Trophoblast cell (in vitro differentiated cells and primary cell): Measurements from ENCODE around the gene CALR.
A peak's percentile ranks its signal among the peaks of the same experiment; 100 is the strongest.
"Not testable (repeated sequence)": the region's sequence is repeated elsewhere in the genome, so short reads cannot be mapped to it uniquely, and the experiment has no call there.

ENCODE experiments used
- DNase-seq, 2 donors: peaks; one replicate each; pipeline ENCODE4 v3.0.0-alpha.2; 2016
- H2AFZ ChIP-seq: 2 replicates; pipeline ENCODE4 v1.6.1; 2013; ENCODE audit warnings: low read length, moderate library complexity, mild to moderate bottlenecking; ENCODE audit not compliant: insufficient read depth, poor library complexity
- H2AK5ac ChIP-seq: 2 replicates; pipeline ENCODE4 v1.6.1; 2013; ENCODE audit warnings: mild to moderate bottlenecking, low read length
- H2BK120ac ChIP-seq: 2 replicates; pipeline ENCODE4 v1.6.1; 2013; ENCODE audit warnings: low read length, mild to moderate bottlenecking, moderate library complexity; ENCODE audit not compliant: insufficient read depth, poor library complexity
- H2BK12ac ChIP-seq: 2 replicates; pipeline ENCODE4 v1.6.1; 2013; ENCODE audit warnings: mild to moderate bottlenecking, low read length, moderate library complexity
- H2BK5ac ChIP-seq: 2 replicates; pipeline ENCODE4 v1.6.1; 2013; ENCODE audit warnings: low read length, low read depth, moderate library complexity, mild to moderate bottlenecking; ENCODE audit not compliant: poor library complexity
- H3K14ac ChIP-seq: 2 replicates; pipeline ENCODE4 v1.6.1; 2013; ENCODE audit warnings: mild to moderate bottlenecking, low read length
- H3K18ac ChIP-seq: 2 replicates; pipeline ENCODE4 v1.6.1; 2013; ENCODE audit warnings: mild to moderate bottlenecking, low read length
- H3K23ac ChIP-seq: 2 replicates; pipeline ENCODE4 v1.6.1; 2013; ENCODE audit warnings: low read length
- H3K27ac ChIP-seq: 2 replicates; pipeline ENCODE4 v1.5.1; 2013; ENCODE audit warnings: low read depth, mild to moderate bottlenecking, inconsistent platforms, low read length, moderate library complexity
- H3K27me3 ChIP-seq: 2 replicates; pipeline ENCODE4 v1.6.1; 2013; ENCODE audit warnings: inconsistent platforms, mild to moderate bottlenecking, low read length, moderate library complexity; ENCODE audit not compliant: insufficient read depth
- H3K36me3 ChIP-seq, 2 experiments: 1 replicate in 1 of 2; 2 replicates in 1 of 2; pipeline ENCODE4 v1.6.1; 2013; ENCODE audit warnings: low read length in 2 of 2, mild to moderate bottlenecking in 2 of 2, moderate library complexity in 1 of 2; ENCODE audit not compliant: insufficient read depth in 2 of 2, control insufficient read depth in 1 of 2
- H3K4ac ChIP-seq: 2 replicates; pipeline ENCODE4 v1.6.1; 2013; ENCODE audit warnings: low read depth, mild to moderate bottlenecking, low read length, moderate library complexity
- H3K4me1 ChIP-seq, 2 experiments: 1 replicate in 1 of 2; 2 replicates in 1 of 2; pipeline ENCODE4 v1.6.1; 2013; ENCODE audit warnings: low read length in 2 of 2, mild to moderate bottlenecking in 2 of 2, moderate library complexity in 1 of 2; ENCODE audit not compliant: insufficient read depth in 2 of 2, control insufficient read depth in 1 of 2
- H3K4me2 ChIP-seq: 2 replicates; pipeline ENCODE4 v1.6.1; 2013; ENCODE audit warnings: inconsistent platforms, mild to moderate bottlenecking, low read length, moderate library complexity
- H3K4me3 ChIP-seq: 2 replicates; pipeline ENCODE4 v1.5.1; 2013; ENCODE audit warnings: mild to moderate bottlenecking, low read depth, low read length, inconsistent platforms
- H3K79me1 ChIP-seq: one replicate; pipeline ENCODE4 v1.6.1; 2013; ENCODE audit warnings: low read length
- H3K79me2 ChIP-seq: 2 replicates; pipeline ENCODE4 v1.6.1; 2013; ENCODE audit warnings: low read length, mild to moderate bottlenecking; ENCODE audit not compliant: control insufficient read depth, insufficient read depth, poor library complexity
- H3K9ac ChIP-seq: 2 replicates; pipeline ENCODE4 v1.6.1; 2013; ENCODE audit warnings: mild to moderate bottlenecking, low read length
- H3K9me3 ChIP-seq: 2 replicates; pipeline ENCODE4 v1.6.1; 2013; ENCODE audit warnings: low read depth, mild to moderate bottlenecking, control low read depth, inconsistent platforms, low read length; ENCODE audit not compliant: insufficient read depth
- H4K12ac ChIP-seq: 2 replicates; pipeline ENCODE4 v1.6.1; 2013; ENCODE audit warnings: low read depth, mild to moderate bottlenecking, low read length, moderate library complexity
- H4K8ac ChIP-seq: 2 replicates; pipeline ENCODE4 v1.6.1; 2013; ENCODE audit warnings: low read depth, mild to moderate bottlenecking, low read length, moderate library complexity
- H4K91ac ChIP-seq: one replicate; pipeline ENCODE4 v1.6.1; 2013; ENCODE audit warnings: low read depth, mild to moderate bottlenecking, low read length, moderate library complexity
- WGBS: extraction: QIAGEN DNeasy Blood & Tissue Kit; methylation state at CpG from one replicate; pipeline ENCODE4 v1.1.7; 2013; ENCODE audit warnings: missing lambda C conversion rate; ENCODE audit not compliant: insufficient read length, insufficient coverage; ENCODE audit errors: extremely low coverage; 5-methylcytosine and 5-hydroxymethylcytosine counted together

CALR gene

DNA sequence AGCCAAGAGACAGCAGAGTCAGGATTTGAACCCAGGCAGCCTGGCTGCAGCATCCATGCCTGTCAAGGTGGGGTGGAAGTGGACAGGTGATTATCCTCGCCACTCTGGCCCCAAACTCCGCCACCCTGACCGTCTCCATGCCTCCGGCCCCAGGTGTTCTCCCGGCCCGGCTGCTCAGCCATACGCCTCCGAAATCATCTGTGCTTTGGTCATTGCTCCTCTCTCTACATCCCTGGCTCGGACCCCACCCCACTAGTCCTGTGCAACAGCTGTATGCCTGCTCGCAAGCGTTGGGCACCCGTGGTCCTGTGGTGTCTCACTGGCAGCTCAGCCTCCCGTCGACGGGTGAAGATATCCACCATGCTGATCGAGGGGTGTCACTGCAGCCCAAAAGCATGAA, 34.8 kb downstream of the CALR start:
- H3K79me2 ChIP-seq = no peaks in the 10 kb centered on the region
- no peak overlapping the region for H3K18ac ChIP-seq
- H3K4me3 ChIP-seq = peak overlapping the region; percentile 44
- H3K23ac ChIP-seq = no peak overlapping the region
- H3K4ac ChIP-seq = no peak overlapping the region
- no peak overlapping the region for H2BK12ac ChIP-seq
- H4K8ac ChIP-seq = no peak overlapping the region
- H3K14ac ChIP-seq = no peak overlapping the region
- no peaks in the 10 kb centered on the region for H3K79me1 ChIP-seq
- H2BK5ac ChIP-seq = no peak overlapping the region
- H4K91ac ChIP-seq = no peak overlapping the region
- DNase-seq = no peak
- no peaks in the 10 kb centered on the region for H3K36me3 ChIP-seq
- no peaks in the 10 kb centered on the region for H3K4me1 ChIP-seq
- H3K27me3 ChIP-seq = peaks cover 2% of the 10 kb centered on the region
- no peak overlapping the region for H2AK5ac ChIP-seq
- H2BK120ac ChIP-seq = no peak overlapping the region
- H4K12ac ChIP-seq = no peak overlapping the region
- WGBS = no CpG with 5 or more reads among the region's 16 CpGs
- peak overlapping the region; percentile 22 for H3K9ac ChIP-seq
- peaks cover 3% of the 10 kb centered on the region for H3K9me3 ChIP-seq
- no peak overlapping the region for H3K27ac ChIP-seq
- H3K4me2 ChIP-seq = no peak overlapping the region
- no peak overlapping the region for H2AFZ ChIP-seq

DNA sequence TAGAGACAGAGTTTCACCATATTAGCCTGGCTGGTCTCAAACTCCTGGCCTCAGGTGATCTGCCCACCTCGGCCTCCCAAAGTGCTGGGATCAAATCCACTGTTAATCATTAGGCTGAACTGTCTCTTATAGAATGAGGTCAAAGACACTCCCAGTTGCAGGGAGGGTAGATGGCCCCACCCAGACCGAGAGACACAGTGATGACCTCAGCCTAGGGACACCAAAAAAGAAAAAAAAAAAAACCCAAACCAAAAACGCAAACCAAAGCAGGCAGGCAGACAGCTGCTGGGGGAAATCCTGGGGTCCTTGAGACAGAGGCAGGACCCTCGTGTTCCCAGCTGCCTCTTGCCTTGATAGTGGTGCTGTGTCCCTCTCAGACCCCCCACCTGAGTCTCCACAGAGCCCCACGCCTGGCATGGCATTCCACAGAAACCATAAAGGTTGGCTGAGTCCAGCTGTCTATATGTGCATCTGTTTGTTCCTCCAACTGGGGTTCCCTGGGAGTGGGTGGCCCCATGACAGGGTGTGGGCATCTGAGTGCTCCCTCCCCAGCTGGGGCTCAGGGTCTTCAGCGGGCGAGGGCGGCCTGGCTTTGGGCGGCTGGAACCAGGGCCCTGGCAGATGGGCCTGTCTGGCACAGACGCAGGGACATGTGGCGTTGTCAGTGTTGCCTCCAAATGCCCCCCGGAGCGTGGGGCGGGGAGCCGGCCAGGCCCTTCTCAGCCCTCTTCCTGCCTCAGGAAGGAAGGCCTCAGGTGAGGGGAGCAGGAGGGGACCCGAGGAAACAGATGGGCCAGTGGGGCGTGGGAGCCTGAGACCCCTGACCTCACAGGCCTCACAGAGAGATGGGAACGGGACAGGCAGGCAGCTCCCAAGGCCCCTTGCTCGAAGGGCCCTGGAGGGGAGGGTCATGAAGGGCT, 36.2 kb downstream of the CALR start:
- Histone ChIP-seq H3K27me3 (peaks cover 2% of the 10 kb centered on the region), H2AK5ac (no peak overlapping the region), H3K18ac (no peak overlapping the region), H3K9me3 (peaks cover 3% of the 10 kb centered on the region), H4K12ac (no peak overlapping the region), H2AFZ (no peak overlapping the region), H2BK120ac (no peak overlapping the region), H2BK12ac (no peak overlapping the region), H3K23ac (no peak overlapping the region), H3K79me2 (no peaks in the 10 kb centered on the region), H3K4me2 (no peak overlapping the region), H3K9ac (no peak overlapping the region), H4K8ac (no peak overlapping the region), H4K91ac (no peak overlapping the region), H3K4me1 (no peaks in the 10 kb centered on the region), H3K4me3 (no peak overlapping the region), H3K14ac (no peak overlapping the region), H2BK5ac (no peak overlapping the region), H3K4ac (no peak overlapping the region), H3K79me1 (no peaks in the 10 kb centered on the region), H3K36me3 (no peaks in the 10 kb centered on the region), H3K27ac (no peak overlapping the region)
- WGBS = no CpG with 5 or more reads among the region's 19 CpGs
- no peak for DNase-seq

GRCh38 chr19:12975221-12975741, 36.9 kb downstream of the CALR start:
- no peak overlapping the region for H4K91ac ChIP-seq
- H3K9ac ChIP-seq = no peak overlapping the region
- H3K14ac ChIP-seq = no peak overlapping the region
- no peak overlapping the region for H3K4me3 ChIP-seq
- no peak overlapping the region for H2BK120ac ChIP-seq
- H3K27ac ChIP-seq = no peak overlapping the region
- no peaks in the 10 kb centered on the region for H3K4me1 ChIP-seq
- no peak overlapping the region for H3K4me2 ChIP-seq
- no peaks in the 10 kb centered on the region for H3K79me2 ChIP-seq
- no peak overlapping the region for H2AK5ac ChIP-seq
- no peak overlapping the region for H3K23ac ChIP-seq
- no peak overlapping the region for H3K18ac ChIP-seq
- H3K79me1 ChIP-seq = no peaks in the 10 kb centered on the region
- peaks cover 3% of the 10 kb centered on the region for H3K9me3 ChIP-seq
- H3K27me3 ChIP-seq = peaks cover 2% of the 10 kb centered on the region
- H4K12ac ChIP-seq = no peak overlapping the region
- no peak overlapping the region for H2BK12ac ChIP-seq
- H2AFZ ChIP-seq = no peak overlapping the region
- H3K36me3 ChIP-seq = no peaks in the 10 kb centered on the region
- no peak overlapping the region for H4K8ac ChIP-seq
- no CpG with 5 or more reads among the region's 17 CpGs for WGBS
- H2BK5ac ChIP-seq = no peak overlapping the region
- no peak for DNase-seq
- no peak overlapping the region for H3K4ac ChIP-seq

DNA sequence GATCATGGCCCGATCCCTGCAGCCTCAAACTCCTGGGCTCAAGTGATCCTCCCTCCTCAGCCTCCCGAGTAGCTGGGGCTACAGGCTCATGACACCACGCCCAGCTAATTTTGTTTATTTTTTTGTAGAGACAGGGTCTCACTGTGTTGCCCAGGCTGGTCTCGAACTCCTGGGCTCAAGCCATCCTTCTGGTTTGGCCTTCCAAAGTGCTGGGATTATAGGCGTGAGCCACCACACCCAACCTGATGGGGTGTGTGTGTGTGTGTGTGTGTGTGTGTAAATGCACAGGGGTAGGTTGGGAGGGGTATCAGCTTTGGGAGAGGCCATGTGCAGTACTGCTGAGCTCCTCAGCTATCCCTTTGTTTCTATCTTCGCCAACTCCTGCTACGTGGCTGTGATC, 37.7 kb downstream of the CALR start:
- not testable (repeated sequence) for H3K9ac ChIP-seq, H2BK12ac ChIP-seq, H4K91ac ChIP-seq, H3K79me1 ChIP-seq, H4K8ac ChIP-seq, H2AFZ ChIP-seq, H3K27me3 ChIP-seq, H3K4ac ChIP-seq, H3K4me1 ChIP-seq, H4K12ac ChIP-seq, H3K14ac ChIP-seq, H2AK5ac ChIP-seq, H3K4me3 ChIP-seq, H3K18ac ChIP-seq, H2BK5ac ChIP-seq, H3K9me3 ChIP-seq, H3K36me3 ChIP-seq, H3K23ac ChIP-seq, H3K79me2 ChIP-seq, DNase-seq, H3K27ac ChIP-seq, H3K4me2 ChIP-seq, H2BK120ac ChIP-seq
- WGBS = no CpG with 5 or more reads among the region's 7 CpGs
